Activated naive CD8-positive, alpha-beta T cell treated with anti-CD3 and anti-CD28 coated beads, Interleukin-2, amount 50 U/mL, for 16 hours (primary cell): Measurements from ENCODE around the gene CLIC1.
A peak's percentile ranks its signal among the peaks of the same experiment; 100 is the strongest.

Experiments
- DNase-seq: peaks from one replicate; pipeline ENCODE4 v3.0.0-alpha.2; 2020; ENCODE audit warnings: low read depth, low spot score

CLIC1 gene

GRCh38 chr6:31739639-31740396 lies 3.5 kb upstream of the CLIC1 start, which contains the start of gene MSH5:
Gene MSH5 (plus strand): TSS chr6:31740005. CDS start chr6:31740467, 462 bp downstream.
- DNase-seq, result peak; percentile 88

- no peak for DNase-seq
Observed at GRCh38 chr6:31737991-31738979, 2.0 kb upstream of the CLIC1 start.

- DNase-seq, result no peak
Observed at GRCh38 chr6:31737315-31737990, 1.1 kb upstream of the CLIC1 start.

DNA sequence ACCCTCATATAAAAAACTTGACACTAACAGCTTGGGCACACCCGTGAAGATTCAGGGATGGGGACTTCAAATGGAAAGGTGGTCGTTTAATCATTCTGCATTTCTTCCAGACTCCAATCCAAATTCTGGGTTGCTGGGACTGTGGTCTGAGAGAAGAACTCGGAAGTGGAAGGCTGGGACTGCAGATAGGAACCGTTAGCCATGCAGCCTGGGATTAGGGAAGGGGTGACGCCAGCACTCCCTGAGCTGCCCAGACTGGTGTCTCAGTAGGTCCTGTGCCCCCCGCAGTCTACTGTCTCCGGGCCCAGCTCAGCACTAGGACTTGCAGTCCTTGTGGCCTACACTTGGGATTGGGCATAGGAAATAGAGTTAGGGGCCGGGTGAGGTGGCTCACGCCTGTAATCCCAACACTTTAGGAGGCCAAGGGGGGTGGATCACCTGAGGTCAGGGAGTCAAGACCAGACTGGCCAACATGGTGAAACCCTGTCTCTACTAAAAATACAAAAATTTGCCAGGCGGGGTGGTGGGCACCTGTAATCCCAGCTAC lies 511 bp upstream of the CLIC1 start:
- no peak for DNase-seq

- DNase-seq, result no peak
Observed at GRCh38 chr6:31734821-31735406, 1.4 kb downstream of the CLIC1 start.

- DNase-seq, result no peak
Observed at GRCh38 chr6:31734247-31734820, 2.0 kb downstream of the CLIC1 start.

DNA sequence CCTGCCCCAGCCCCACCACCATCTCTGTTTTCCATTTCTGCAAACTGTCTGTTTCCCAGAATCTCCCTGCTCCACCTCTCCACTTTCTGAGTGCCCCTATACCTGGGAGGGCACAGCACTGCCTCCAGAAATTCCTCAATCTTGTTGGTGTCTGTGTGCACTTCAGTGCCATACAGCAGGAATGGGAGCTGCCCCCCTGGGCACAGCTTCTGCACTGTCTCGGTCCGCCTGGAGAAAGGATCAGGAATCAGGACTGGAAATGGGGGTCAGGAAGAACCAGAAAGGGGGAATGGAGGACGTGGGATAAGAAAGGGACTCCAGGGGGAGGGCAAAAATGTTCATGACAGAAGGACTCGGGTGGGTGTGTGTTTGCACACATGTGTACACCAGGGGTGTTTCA lies 2.6 kb downstream of the CLIC1 start:
- DNase-seq, result no peak

GRCh38 chr6:31732029-31732428 lies 4.3 kb downstream of the CLIC1 start:
- DNase-seq, result no peak

GRCh38 chr6:31730631-31731086 lies 5.7 kb downstream of the CLIC1 start:
- no peak for DNase-seq

GRCh38 chr6:31729979-31730630 lies 6.2 kb downstream of the CLIC1 start:
- no peak for DNase-seq

- peak; percentile 43 for DNase-seq
Observed at GRCh38 chr6:31729515-31729978, 6.8 kb downstream of the CLIC1 start.

DNA sequence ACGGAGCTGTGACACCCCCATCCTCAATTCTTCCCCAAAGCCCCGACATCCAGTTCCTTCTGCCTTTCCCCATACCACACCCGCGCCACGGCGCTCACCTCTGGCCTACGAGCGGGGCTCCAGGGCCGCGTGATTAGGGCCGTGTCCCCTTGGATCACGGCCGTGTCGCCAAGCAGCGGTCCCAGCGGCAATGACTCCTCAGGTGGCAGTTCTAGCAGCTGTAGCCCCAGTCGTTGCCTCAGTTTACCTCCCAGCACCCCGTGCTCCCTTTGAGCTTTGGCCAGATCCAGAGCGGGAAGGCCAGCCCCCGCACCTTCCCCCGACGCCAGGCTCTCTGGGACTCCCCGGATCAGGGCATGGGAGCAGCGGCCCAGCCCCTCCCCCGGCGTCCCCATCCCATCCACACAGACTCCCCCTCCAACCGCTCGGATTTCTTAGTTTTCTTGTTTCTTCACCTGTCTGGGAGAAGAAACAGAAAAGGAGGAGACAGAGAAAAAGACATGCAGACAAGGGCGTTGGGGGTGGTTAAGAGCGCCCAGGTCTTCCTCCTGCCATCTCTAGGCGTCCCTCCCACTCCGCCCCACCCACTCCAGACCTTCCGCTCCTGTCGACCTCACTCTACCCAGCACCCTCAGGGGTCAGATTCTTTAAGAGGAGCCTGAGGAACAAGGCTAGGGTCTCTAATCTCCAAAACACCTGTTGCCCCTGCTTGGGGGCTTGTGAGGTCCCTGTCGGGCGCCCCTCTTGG lies 7.4 kb downstream of the CLIC1 start, which contains the start of gene DDAH2:
TSS of gene DDAH2 (minus strand) at position 533 of the 748 bp plus-strand sequence. CDS start at position 395, 138 bp downstream.
- no peak for DNase-seq

DNA sequence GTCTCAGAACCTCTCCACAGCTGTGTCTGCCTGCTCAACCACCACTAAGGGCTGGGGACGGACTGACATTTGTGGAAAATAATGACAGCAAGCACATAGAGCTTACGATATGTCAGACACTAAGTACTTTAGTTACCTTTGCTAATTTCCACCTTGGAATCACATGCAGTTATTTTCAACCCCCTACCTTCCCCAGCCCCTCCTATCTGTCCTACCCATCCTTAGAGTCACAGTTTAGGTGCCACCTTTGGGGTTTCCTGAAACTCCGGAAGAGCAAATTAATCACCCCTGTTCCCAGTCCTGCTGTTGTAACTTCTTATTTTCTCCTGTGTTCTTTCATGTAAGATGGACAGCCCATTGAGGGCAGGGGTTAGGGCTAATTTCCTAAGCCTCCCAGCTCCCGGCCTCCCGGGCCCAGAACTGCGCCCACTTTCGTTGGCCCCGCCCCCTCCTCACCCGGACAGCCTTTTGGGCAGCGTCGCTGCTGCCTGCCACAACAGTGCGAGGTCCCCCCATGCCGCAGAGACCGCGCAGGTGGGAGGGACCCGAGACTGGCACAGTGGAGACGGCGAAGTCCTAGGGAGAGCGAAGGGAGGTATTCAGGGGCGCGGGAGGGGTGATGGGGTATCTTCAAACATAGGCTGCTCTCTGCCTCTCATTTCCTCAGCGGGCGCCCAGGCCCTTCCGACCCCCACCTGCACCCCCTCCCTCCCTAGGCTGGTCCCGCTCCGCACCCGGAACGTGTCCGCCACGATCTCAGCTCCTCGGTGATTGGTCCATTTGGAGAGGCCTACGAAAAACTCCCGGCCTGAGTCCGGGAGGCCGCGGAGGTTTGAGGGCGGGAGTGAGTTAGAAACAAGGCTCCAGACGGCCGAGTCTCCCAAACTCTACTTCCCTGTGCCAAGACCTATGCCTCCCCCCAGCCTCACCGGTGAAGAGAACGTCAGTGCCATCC lies 8.3 kb downstream of the CLIC1 start:
- no peak for DNase-seq

DNA sequence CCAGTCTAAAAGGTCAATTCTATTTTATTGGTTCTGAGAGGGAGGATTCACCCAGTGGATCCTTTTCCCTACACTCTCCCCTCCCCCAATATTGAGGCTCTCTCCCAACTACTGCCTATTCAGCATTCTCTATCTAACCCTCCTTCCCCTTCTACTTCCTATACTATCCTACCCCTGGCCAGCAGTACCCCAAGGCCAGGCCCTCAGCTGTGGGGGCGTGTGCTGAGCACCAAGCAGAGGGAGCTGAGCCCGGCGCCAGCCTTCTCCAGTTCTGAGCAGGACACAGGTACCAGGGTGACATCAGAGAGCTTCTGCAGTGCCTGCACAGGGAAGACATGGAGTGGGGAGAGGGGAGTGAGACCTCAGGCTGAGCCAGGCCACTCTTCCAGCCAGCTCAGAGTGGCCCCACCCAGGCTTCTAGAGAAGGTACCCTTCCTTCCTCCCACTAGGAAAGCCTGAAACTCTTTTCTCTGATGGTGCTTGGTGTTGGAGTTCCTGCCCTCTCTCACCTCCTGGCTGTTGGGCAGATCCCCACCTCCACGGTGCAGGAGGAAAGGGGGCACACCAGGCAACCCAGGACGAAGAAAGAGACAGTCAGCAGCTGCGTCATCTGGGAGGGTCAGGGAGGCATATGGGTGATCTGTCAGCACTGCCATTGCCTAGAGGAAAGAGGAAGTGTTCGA lies 9.2 kb downstream of the CLIC1 start:
- DNase-seq, result no peak

GRCh38 chr6:31725502-31726350 lies 10.6 kb downstream of the CLIC1 start:
- no peak for DNase-seq

DNA sequence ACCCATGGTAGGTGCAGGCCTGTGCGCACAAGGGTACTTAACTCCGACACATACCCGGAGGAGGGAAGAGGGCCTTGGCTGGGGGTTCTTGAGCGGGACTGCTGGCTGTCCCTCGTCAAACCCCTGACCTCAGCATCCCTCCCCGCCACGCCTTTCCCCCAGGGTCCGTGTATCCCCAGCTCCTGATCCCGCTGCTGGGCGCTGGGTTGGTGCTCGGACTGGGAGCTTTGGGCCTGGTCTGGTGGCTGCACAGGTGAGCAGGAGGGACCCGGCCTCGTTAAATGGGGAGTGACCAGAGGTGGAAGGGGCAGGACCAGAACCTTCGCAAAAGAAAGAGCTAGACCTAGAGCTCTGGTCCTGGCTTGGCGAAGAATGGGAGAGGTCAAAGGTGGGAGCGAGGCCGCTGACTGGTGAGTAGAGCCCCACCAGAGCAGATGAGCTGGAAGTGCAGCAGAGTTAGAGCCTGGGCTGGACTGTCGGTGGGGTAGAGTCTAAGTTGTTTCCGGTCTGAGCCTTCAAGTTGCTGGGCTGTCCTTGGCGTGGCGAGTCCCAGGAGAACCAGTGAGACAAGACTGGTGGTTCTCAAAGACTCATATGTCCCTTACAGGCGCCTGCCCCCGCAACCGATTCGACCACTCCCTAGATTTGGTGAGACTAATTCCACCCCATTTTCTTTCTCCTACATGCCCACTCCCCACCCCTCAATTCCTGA lies 12.2 kb downstream of the CLIC1 start:
- no peak for DNase-seq
